ENCODE measurements around the gene RIN3.

Gene RIN3

GRCh38 chr14:92475037-92475436, 38.5 kb upstream of the RIN3 start:
- Mint-ChIP-seq H3K4me3 (no peak overlapping the region), H3K9me3 (peaks cover 3% of the 10 kb centered on the region), H3K36me3 (peaks cover 1% of the 10 kb centered on the region), H3K27ac (no peak overlapping the region), H3K4me1 (no peaks in the 10 kb centered on the region), H3K27me3 (peaks cover 2% of the 10 kb centered on the region)
- DNase-seq (ENCODE audit: low spot score in 2 of 2) (no peak), ATAC-seq (ENCODE audit: low read depth) (no peak)

GRCh38 chr14:92475451-92476187, 38.0 kb upstream of the RIN3 start:
- Mint-ChIP-seq H3K36me3 (peaks cover 2% of the 10 kb centered on the region), H3K4me1 (no peaks in the 10 kb centered on the region), H3K4me3 (no peak overlapping the region), H3K27me3 (peaks cover 2% of the 10 kb centered on the region), H3K27ac (no peak overlapping the region), H3K9me3 (peaks cover 4% of the 10 kb centered on the region)
- ATAC-seq (ENCODE audit: low read depth), result no peak
- DNase-seq (ENCODE audit: low spot score in 2 of 2), result no peak

- DNase-seq (ENCODE audit: low spot score in 2 of 2), result no peak
- H3K36me3 Mint-ChIP-seq, result peaks cover 4% of the 10 kb centered on the region
- peaks cover 5% of the 10 kb centered on the region for H3K9me3 Mint-ChIP-seq
Measured at GRCh38 chr14:92480856-92481255, 32.7 kb upstream of the RIN3 start.

GRCh38 chr14:92481386-92481785, 32.2 kb upstream of the RIN3 start:
- Mint-ChIP-seq H3K4me1 (no peaks in the 10 kb centered on the region), H3K27me3 (peaks cover 6% of the 10 kb centered on the region), H3K9me3 (peaks cover 5% of the 10 kb centered on the region), H3K4me3 (no peak overlapping the region), H3K27ac (no peak overlapping the region), H3K36me3 (peaks cover 4% of the 10 kb centered on the region)
- DNase-seq (ENCODE audit: low spot score in 2 of 2) (no peak), ATAC-seq (ENCODE audit: low read depth) (no peak)

More at GRCh38 chr14:92480856-92481255, 32.7 kb upstream of the RIN3 start:
- no peak for ATAC-seq (ENCODE audit: low read depth)
- Mint-ChIP-seq H3K27me3 (peaks cover 8% of the 10 kb centered on the region), H3K4me3 (no peak overlapping the region), H3K4me1 (no peaks in the 10 kb centered on the region), H3K27ac (no peak overlapping the region)

GRCh38 chr14:92481811-92482555, 31.6 kb upstream of the RIN3 start:
- peaks cover 5% of the 10 kb centered on the region for H3K9me3 Mint-ChIP-seq
- H3K4me1 Mint-ChIP-seq, result no peaks in the 10 kb centered on the region
- no peak overlapping the region for H3K4me3 Mint-ChIP-seq
- H3K36me3 Mint-ChIP-seq, result peaks cover 4% of the 10 kb centered on the region
- H3K27ac Mint-ChIP-seq, result no peak overlapping the region
- ATAC-seq (ENCODE audit: low read depth) (no peak), DNase-seq (ENCODE audit: low spot score in 2 of 2) (no peak)
- peaks cover 6% of the 10 kb centered on the region for H3K27me3 Mint-ChIP-seq

GRCh38 chr14:92482621-92483319, 30.8 kb upstream of the RIN3 start:
- H3K36me3 Mint-ChIP-seq, result peaks cover 3% of the 10 kb centered on the region
- no peak for DNase-seq (ENCODE audit: low spot score in 2 of 2)
- H3K9me3 Mint-ChIP-seq, result peaks cover 5% of the 10 kb centered on the region
- H3K27ac Mint-ChIP-seq, result no peak overlapping the region
- H3K4me3 Mint-ChIP-seq, result no peak overlapping the region
- peaks cover 11% of the 10 kb centered on the region for H3K27me3 Mint-ChIP-seq
- ATAC-seq (ENCODE audit: low read depth), result no peak
- no peaks in the 10 kb centered on the region for H3K4me1 Mint-ChIP-seq

- Mint-ChIP-seq H3K4me1 (peaks cover 3% of the 10 kb centered on the region), H3K4me3 (no peak overlapping the region), H3K27me3 (peaks cover 15% of the 10 kb centered on the region), H3K9me3 (peaks cover 1% of the 10 kb centered on the region), H3K36me3 (peaks cover 3% of the 10 kb centered on the region), H3K27ac (no peak overlapping the region)
- ATAC-seq (ENCODE audit: low read depth) (no peak), DNase-seq (ENCODE audit: low spot score in 2 of 2) (no peak)
Measured at GRCh38 chr14:92484132-92484823, 29.3 kb upstream of the RIN3 start.

- Mint-ChIP-seq H3K27me3 (peaks cover 15% of the 10 kb centered on the region), H3K9me3 (no peaks in the 10 kb centered on the region), H3K27ac (no peak overlapping the region), H3K36me3 (no peaks in the 10 kb centered on the region), H3K4me3 (no peak overlapping the region), H3K4me1 (peaks cover 3% of the 10 kb centered on the region)
- ATAC-seq (ENCODE audit: low read depth) (no peak), DNase-seq (ENCODE audit: low spot score in 2 of 2) (no peak)
Measured at GRCh38 chr14:92486881-92487280, 26.7 kb upstream of the RIN3 start.

GRCh38 chr14:92487513-92488133, 26.0 kb upstream of the RIN3 start:
- H3K4me1 Mint-ChIP-seq, result peaks cover 3% of the 10 kb centered on the region
- H3K27ac Mint-ChIP-seq, result no peak overlapping the region
- no peak for ATAC-seq (ENCODE audit: low read depth)
- H3K27me3 Mint-ChIP-seq, result peaks cover 15% of the 10 kb centered on the region
- no peak overlapping the region for H3K4me3 Mint-ChIP-seq
- DNase-seq (ENCODE audit: low spot score in 2 of 2), result no peak
- no peaks in the 10 kb centered on the region for H3K9me3 Mint-ChIP-seq
- no peaks in the 10 kb centered on the region for H3K36me3 Mint-ChIP-seq

GRCh38 chr14:92489394-92490238, 24.0 kb upstream of the RIN3 start:
- no peak for ATAC-seq (ENCODE audit: low read depth)
- no peak overlapping the region for H3K27ac Mint-ChIP-seq

GRCh38 chr14:92490239-92490959, 23.2 kb upstream of the RIN3 start:
- Mint-ChIP-seq H3K9me3 (no peaks in the 10 kb centered on the region), H3K36me3 (no peaks in the 10 kb centered on the region), H3K4me3 (no peak overlapping the region), H3K27ac (no peak overlapping the region), H3K4me1 (peaks cover 7% of the 10 kb centered on the region), H3K27me3 (peaks cover 9% of the 10 kb centered on the region)
- no peak for DNase-seq (ENCODE audit: low spot score in 2 of 2)
- no peak for ATAC-seq (ENCODE audit: low read depth)

More at GRCh38 chr14:92489394-92490238, 24.0 kb upstream of the RIN3 start:
- Mint-ChIP-seq H3K9me3 (no peaks in the 10 kb centered on the region), H3K36me3 (no peaks in the 10 kb centered on the region), H3K4me3 (no peak overlapping the region), H3K27me3 (peaks cover 10% of the 10 kb centered on the region), H3K4me1 (peaks cover 3% of the 10 kb centered on the region)
- no peak for DNase-seq (ENCODE audit: low spot score in 2 of 2)

- Mint-ChIP-seq H3K4me3 (no peak overlapping the region), H3K27me3 (peaks cover 9% of the 10 kb centered on the region), H3K4me1 (peaks cover 9% of the 10 kb centered on the region), H3K27ac (no peak overlapping the region), H3K9me3 (no peaks in the 10 kb centered on the region), H3K36me3 (no peaks in the 10 kb centered on the region)
- DNase-seq (ENCODE audit: low spot score in 2 of 2), result no peak
- no peak for ATAC-seq (ENCODE audit: low read depth)
Measured at GRCh38 chr14:92491782-92492181, 21.8 kb upstream of the RIN3 start.
